Esophagus squamous epithelium (tissue), 4 donors: ENCODE data around the gene NRG3.

Experiments
- CTCF ChIP-seq, 6 experiments: fragments of 450-650 bp in 4 of 6; fragments of 200-600 bp in 2 of 6; sonication (generic) in 2 of 6; IDR thresholded peaks; one replicate each; pipeline ENCODE4 v1.5.1; 2016 to 2019; ENCODE audit warnings: antibody characterized with exemption in 6 of 6, mild to moderate bottlenecking in 4 of 6, moderate library complexity in 4 of 6
- POLR2A ChIP-seq, 4 donors: fragments of 450-650 bp; IDR thresholded peaks; one replicate each; pipeline ENCODE4 v1.6.1; 2017; ENCODE audit warnings: antibody characterized with exemption in 4 of 4, mild to moderate bottlenecking in 4 of 4, moderate library complexity in 3 of 4

GRCh38 chr10:82392533-82392932 lies 517.5 kb downstream of the NRG3 start:
- TF ChIP-seq CTCF (IDR thresholded peaks at IDR 0.05) (no peak), POLR2A (IDR thresholded peaks at IDR 0.05) (no peak)
